ENCODE measurements around the gene PHLPP2. TPM values are rescaled to one million over a fixed set of nuclear protein-coding genes. Genes with fewer than 3 reads are reported as not detected.

Gene PHLPP2
- total RNA-seq, 2 experiments from 2014 or later, result 6.7 to 14.8 TPM

DNA sequence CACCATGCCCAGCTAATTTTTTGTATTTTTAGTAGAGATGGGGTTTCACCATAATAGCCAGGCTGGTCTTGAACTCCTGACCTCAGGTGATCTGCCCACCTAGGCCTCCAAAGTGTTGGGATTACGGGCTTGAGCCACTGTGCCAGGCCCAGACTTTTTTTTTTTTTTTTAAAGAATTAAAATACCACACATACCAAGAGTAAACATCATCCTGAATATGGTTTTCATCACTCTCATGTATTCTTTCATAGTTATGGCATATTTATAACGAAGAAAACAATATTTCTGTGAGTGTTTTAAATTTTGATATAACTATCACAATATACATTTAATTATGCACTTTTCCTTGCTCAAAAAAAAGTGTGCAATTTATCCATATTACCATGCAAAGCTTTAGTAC, 50.3 kb downstream of the PHLPP2 start:
- TF ChIP-seq, protein P1, sequence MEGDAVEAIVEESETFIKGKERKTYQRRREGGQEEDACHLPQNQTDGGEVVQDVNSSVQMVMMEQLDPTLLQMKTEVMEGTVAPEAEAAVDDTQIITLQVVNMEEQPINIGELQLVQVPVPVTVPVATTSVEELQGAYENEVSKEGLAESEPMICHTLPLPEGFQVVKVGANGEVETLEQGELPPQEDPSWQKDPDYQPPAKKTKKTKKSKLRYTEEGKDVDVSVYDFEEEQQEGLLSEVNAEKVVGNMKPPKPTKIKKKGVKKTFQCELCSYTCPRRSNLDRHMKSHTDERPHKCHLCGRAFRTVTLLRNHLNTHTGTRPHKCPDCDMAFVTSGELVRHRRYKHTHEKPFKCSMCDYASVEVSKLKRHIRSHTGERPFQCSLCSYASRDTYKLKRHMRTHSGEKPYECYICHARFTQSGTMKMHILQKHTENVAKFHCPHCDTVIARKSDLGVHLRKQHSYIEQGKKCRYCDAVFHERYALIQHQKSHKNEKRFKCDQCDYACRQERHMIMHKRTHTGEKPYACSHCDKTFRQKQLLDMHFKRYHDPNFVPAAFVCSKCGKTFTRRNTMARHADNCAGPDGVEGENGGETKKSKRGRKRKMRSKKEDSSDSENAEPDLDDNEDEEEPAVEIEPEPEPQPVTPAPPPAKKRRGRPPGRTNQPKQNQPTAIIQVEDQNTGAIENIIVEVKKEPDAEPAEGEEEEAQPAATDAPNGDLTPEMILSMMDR (conservative IDR thresholded peaks at IDR 0.05; ENCODE audit: low read length), result no peak
- TF ChIP-seq EZH2phosphoT487 (IDR thresholded peaks at IDR 0.05; ENCODE audit: borderline replicate concordance, low read depth, low read length), result no peak
- Histone ChIP-seq H4K20me1 (ENCODE audit: insufficient read depth, low read length) (no peaks in the 10 kb centered on the region), H3K4me1 (ENCODE audit: insufficient read depth, low read length, poor library complexity, severe bottlenecking) (no peaks in the 10 kb centered on the region), H3K4me2 (ENCODE audit: low read length) (no peak overlapping the region), H3K36me3 (ENCODE audit: insufficient read depth, low read length) (peaks cover 75% of the 10 kb centered on the region), H3K9me3 (ENCODE audit: low read length) (peaks cover 3% of the 10 kb centered on the region; the same call in 1 of the 2 replicates), H3K9me2 (ENCODE audit: insufficient read depth, low read length) (no peaks in the 10 kb centered on the region), H3K79me2 (ENCODE audit: insufficient read depth, low read depth, low read length) (no peaks in the 10 kb centered on the region), H3K27ac (ENCODE audit: low read depth, low read length, poor library complexity, severe bottlenecking) (no peak overlapping the region), H3K4me3 (ENCODE audit: low read depth, low read length, poor library complexity, severe bottlenecking) (no peak overlapping the region), H2AFZ (ENCODE audit: low read length) (no peak overlapping the region)
- ChIA-PET CTCF (ENCODE audit: unreplicated experiment) (interaction anchor here (0.6 to 1.1 kb wide), 2 partner anchors 9 to 28 kb away, joined by 3 to 5 read pairs; no protein-coding TSS in a partner anchor), POLR2A (interaction anchor here (0.6 to 1.1 kb wide), 2 partner anchors 9 to 45 kb away, joined by 3 to 5 read pairs; no protein-coding TSS in a partner anchor)
- DNase-seq (ENCODE audit: low spot score), result no peak
- no TSS peak for BruUV-seq (replicated peaks)
- intact Hi-C loops (cut with micrococcal nuclease; ENCODE audit: unreplicated experiment), result loop anchor here (5.0 kb wide), 1 partner anchor 73 kb away; no protein-coding TSS in a partner anchor

DNA sequence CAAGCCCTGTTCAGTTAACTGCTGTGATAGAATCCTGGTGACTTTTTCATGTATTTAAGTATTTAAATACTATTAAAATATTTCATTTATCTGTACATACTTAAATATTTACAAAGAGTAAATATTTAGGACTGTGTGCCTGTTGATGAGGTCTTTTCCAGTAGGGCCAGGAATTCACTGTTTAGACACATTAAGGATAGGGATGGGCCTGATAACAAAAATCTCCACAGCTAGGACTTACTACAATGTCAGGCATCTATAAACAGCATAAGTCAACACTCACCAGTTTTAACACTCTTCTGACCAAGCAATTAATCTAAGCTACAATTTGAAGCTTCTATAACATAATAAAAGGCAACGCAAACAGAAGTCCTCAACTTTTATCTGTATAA, 50.9 kb downstream of the PHLPP2 start:
- no peaks in the 10 kb centered on the region for H3K9me2 ChIP-seq (ENCODE audit: insufficient read depth, low read length)
- H3K9me3 ChIP-seq (ENCODE audit: low read length), result peaks cover 3% of the 10 kb centered on the region; the same call in 1 of the 2 replicates
- H3K36me3 ChIP-seq (ENCODE audit: insufficient read depth, low read length), result peaks cover 75% of the 10 kb centered on the region
- ChIA-PET CTCF (ENCODE audit: unreplicated experiment) (interaction anchor here (0.6 to 1.1 kb wide), 2 partner anchors 8 to 29 kb away, joined by 3 to 5 read pairs; no protein-coding TSS in a partner anchor), POLR2A (interaction anchor here (1.1 kb wide), 1 partner anchor 8 kb away, joined by 5 read pairs; no protein-coding TSS in a partner anchor)
- intact Hi-C loops (cut with micrococcal nuclease; ENCODE audit: unreplicated experiment), result loop anchor here (5.0 kb wide), 1 partner anchor 74 kb away; no protein-coding TSS in a partner anchor
- BruUV-seq (replicated peaks), result no TSS peak
- no peak overlapping the region for H2AFZ ChIP-seq (ENCODE audit: low read length)
- H3K79me2 ChIP-seq (ENCODE audit: insufficient read depth, low read depth, low read length), result no peaks in the 10 kb centered on the region
- TF ChIP-seq EZH2phosphoT487 (IDR thresholded peaks at IDR 0.05; ENCODE audit: borderline replicate concordance, low read depth, low read length), result no peak
- TF ChIP-seq, protein P1 (conservative IDR thresholded peaks at IDR 0.05; ENCODE audit: low read length), result no peak
- DNase-seq (ENCODE audit: low spot score), result no peak
- H3K4me1 ChIP-seq (ENCODE audit: insufficient read depth, low read length, poor library complexity, severe bottlenecking), result no peaks in the 10 kb centered on the region
- no peak overlapping the region for H3K4me2 ChIP-seq (ENCODE audit: low read length)
- no peak overlapping the region for H3K4me3 ChIP-seq (ENCODE audit: low read depth, low read length, poor library complexity, severe bottlenecking)
- no peak overlapping the region for H3K27ac ChIP-seq (ENCODE audit: low read depth, low read length, poor library complexity, severe bottlenecking)
- H4K20me1 ChIP-seq (ENCODE audit: insufficient read depth, low read length), result no peaks in the 10 kb centered on the region
